ENCODE results near the gene ANGPT4.
A peak's percentile ranks its signal among the peaks of the same experiment; 100 is the strongest.
"Not testable (repeated sequence)": the region's sequence is repeated elsewhere in the genome, so short reads cannot be mapped to it uniquely, and the experiment has no call there.

ANGPT4 gene

GRCh38 chr20:872855-873520, 43.1 kb downstream of the ANGPT4 start:
- DNase-seq: no peak

DNA sequence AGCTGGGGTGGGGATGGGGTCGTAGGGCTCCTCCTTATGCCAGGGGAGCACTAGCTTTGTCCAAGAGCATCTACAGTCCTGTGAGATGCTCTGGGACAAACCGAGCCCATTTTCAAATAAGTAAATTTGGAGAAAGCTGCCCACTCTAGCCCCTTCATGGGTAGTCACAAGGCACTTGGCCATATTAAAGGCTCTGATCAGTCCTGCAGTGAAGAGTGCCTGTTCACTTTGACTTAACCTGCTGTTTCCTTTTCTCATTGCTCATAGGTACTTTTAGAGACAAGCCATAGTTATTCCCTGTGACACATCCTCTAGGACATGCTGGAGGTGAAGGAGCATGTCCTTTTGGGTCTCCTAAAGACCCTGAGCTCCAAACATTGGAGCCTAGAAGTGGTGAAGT, 44.2 kb downstream of the ANGPT4 start:
- DNase-seq: no peak

DNA sequence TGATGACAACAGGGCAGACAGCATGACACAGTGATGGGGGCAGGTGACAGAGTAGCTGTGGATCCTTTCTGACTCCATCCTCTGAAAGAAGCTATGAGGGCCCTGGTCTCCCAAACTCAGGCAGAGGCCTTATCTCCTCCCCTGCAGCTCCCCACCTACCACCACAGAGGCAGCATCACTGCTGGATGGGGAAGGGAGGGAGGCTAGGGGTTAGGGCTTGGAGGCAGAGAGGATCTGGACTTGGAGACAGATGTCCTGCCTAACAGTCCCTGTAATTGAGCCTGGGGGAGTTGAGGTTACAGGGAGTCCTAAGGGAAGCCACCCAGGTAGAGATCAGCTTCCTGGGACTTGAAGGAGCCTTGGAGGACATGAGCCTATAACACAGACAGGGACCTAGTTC, 44.7 kb downstream of the ANGPT4 start:
- DNase-seq: no peak

GRCh38 chr20:870758-871157, 45.4 kb downstream of the ANGPT4 start:
- DNase-seq: no peak

- DNase-seq: no peak
These were observed 46.5 kb downstream of the ANGPT4 start for GRCh38 chr20:869606-870005.

GRCh38 chr20:868279-868678, 47.9 kb downstream of the ANGPT4 start:
- no peak for DNase-seq

DNA sequence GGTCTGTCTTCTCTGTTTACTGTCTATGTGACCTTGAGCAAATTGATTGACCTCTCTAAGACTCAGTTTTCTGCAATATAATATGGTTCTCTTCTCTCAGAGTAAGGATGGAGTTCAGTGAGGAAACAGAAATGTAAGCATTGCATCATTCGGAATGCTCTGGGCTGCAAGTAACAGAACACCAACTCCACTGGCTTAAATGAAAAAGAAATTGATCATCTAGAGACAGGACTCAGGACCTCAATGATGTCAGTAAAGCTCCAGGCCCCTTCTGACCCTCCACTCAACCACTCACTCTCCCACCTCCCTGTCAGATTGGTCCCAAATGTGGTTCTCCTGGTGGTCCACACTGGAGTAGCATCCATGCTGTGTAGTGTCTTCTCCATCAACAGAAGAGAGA, 50.7 kb downstream of the ANGPT4 start:
- no peak for DNase-seq

GRCh38 chr20:860891-861290, 55.2 kb downstream of the ANGPT4 start:
- no peak for DNase-seq

- DNase-seq: no peak
These were observed 56.3 kb downstream of the ANGPT4 start for GRCh38 chr20:859751-860231.

GRCh38 chr20:858011-858410, 58.1 kb downstream of the ANGPT4 start:
- DNase-seq: no peak

- no peak for DNase-seq
These were observed 59.8 kb downstream of the ANGPT4 start for GRCh38 chr20:856361-856775.

DNA sequence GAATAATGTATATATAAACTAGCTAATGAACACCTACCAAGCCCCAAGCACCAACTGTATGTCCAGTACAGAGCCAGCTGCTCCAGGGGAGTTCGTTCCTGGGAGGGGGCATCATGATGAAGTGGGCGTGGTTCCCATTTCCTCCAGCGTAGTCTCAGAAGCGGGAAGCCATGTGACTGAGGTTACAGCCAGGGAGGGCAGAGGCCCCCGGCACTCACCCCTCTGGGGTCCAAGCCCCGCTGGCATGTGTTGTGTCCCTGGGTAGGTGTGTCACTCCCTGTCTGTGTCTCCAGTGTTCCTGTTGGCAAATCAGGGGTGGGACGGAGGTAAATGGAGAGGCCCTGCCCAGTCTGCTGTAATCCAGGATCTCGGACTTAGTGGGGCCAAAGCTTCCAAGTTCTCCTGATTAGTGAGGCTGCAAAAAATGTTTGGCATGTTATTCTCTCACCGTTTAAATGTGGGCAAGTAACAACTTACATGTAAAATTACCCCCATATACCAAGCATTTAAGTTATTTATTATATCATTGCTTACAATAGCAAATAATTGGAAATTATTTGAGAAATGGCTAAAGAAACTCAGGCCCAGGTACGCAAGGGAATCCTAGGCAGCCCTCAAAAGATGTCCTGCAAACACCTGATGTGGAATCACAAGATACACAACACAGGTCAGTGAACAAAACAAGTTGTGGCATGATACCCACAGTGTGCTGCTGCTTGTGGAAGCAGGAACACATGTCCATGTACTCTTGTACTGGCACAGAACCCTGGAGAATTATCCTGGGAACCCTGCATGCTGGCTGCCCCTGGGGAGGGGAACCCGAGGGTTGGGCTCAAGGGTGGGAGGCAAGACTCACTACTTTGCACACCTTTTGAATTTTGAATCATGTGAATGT, 60.4 kb downstream of the ANGPT4 start:
- no peak for DNase-seq

GRCh38 chr20:854601-855000, 61.5 kb downstream of the ANGPT4 start:
- no peak for DNase-seq

- DNase-seq: no peak
These were observed 62.6 kb downstream of the ANGPT4 start for GRCh38 chr20:853406-853996.

DNA sequence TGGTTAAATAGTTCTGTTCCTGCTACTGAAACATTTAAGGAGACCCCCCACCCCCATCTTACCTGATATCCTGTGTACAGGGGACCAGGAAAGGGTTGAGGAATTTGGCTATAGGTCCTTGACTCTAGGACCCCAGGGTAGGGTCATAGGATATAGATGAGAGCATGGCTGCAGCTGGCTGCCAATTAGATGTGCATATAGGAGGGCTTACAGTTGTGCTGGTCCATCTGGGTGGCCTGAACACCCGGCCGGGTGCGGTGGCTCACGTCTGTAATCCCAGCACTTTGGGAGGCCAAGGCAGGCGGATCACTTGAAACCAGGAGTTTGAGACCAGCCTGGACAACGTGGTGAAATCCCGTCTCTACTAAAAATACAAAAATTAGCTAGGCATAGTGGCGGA, 67.4 kb downstream of the ANGPT4 start:
- DNase-seq: not testable (repeated sequence)

DNA sequence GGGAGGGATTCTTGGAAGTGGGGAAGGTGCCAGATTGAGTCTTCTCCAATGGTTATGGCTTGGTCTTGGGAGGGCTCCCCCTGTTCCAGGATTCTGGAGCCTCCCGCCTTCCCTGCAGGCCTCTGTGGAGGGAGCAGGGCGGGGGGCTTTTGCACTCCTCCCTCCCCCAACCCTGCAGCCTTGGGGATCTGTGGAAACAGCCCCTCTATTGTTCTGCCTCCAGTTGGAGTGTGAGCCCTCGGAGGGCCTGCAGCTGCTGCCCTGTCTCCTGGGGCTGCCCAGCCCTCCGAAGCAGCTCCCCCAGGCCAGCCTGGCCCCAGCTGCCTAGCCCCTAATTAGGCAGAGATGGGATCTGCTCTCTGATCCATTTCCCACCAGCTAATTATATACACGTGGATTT, 67.9 kb downstream of the ANGPT4 start:
- no peak for DNase-seq

DNA sequence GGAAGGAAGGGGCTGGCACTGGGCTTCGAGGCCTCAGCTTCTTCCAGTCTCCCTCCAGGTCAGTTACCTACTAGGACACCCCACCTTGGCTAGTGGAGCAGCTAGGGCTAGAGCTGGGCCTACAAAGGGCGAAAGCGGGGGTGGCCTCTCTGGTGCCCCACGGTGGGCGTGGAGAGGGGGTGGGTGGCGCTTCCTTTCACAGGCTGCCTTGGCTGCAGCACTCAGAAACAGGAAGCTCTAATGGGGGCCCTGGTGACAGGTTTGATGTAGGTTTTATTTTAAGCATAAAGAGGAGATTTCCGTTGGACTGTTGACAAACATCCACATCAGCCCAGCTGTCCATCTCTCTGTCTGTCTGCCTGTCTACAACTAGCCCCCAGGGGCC, 69.2 kb downstream of the ANGPT4 start:
- peak; percentile 18 to 20 for DNase-seq

DNA sequence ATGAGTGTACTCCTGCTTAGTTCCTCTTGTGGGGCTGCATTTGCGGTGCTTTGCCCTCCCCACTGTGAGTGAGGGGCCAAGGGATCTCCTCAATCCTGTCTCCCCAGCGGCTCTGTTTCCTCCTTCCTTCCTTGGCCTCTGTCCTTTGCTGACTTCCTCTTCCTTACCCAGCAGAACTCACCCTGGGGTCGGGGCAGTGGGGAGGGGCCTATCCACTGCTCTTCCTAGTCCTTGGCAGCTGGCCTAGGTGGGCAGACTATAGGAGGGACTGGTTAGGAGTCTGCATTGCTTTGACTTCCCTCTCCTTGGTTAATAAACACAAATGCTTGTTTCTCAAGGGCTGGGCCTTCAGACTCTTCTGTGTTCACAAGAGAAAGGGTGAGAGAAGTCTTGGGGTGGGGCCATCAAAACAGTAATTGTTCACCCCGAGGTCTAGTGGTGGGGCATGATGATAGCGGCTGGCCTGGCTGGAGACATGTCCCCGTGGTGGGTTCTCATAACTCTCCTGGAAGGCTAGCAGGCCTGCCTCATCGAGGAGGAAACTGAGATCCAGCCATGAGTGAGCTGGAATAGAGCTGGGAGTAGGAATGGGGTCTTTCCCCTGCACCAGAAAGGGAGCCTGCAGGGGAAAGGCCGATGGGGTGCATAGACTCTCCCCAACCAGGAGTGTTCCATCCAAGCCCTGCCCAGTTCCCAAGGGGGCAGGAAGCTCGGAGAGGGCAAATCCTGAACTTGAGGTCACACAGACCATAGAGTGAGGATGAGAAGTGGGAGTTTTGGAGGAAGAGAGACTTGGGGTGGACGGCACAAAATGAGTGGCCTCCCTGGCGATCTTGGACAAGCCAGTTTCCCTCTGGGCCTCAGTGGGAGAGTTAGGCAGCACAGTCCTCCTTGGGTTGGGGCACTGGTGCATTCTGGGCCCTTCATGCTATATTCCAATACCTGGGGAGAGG, 69.9 kb downstream of the ANGPT4 start:
- no peak for DNase-seq

DNA sequence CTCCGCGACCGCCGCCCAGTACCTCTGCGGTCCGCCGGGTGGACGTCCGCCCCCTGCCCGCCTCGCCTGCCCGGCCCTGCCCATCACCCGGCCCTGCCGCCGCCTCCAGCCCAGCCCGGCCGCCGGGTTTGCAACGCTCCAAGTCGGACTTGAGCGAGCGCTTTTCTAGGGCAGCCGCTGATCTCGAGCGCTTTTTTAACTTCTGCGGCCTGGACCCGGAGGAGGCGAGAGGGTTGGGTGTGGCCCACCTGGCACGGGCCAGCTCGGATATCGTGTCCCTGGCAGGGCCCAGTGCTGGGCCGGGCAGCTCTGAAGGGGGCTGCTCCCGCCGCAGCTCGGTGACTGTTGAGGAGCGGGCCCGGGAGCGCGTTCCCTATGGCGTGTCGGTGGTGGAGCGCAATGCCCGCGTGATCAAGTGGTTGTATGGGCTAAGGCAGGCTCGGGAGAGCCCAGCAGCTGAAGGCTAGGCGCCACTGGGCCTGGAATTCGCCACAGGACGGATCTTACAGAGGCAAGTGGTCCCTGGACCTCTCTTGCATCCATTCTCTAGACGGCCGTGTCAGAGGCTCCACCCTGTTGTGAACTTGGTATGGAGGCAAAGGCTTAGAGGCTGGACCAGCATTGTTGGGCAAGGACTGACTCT, 70.8 kb downstream of the ANGPT4 start:
- DNase-seq: no peak

- DNase-seq: peak; percentile 94 to 96
These were observed 71.5 kb downstream of the ANGPT4 start for GRCh38 chr20:844473-845225.

DNA sequence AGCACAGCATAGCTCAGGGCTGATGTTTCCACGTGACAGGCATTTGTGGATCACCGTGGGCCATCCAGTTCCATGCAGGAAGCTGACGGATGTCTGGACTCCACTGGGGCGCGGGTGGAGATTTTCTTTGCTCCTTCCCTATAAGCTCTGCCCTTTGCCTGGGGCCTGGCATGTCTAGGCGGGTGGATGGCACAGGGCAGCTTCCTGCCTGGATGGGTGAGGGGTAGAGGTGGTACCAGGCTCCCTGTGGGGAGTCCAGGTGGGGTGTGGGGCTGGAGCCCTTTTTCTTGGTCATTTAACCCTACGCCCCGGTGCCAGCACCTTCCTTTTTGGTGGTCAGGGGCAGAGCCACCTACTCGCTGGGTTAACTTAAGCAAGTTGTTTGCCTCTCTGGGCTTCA, 72.2 kb downstream of the ANGPT4 start:
- DNase-seq: no peak
